C4-2B (cell line): ENCODE measurements around the gene TMEM260.

ENCODE experiments used
- H3K27ac ChIP-seq: fragments of 450-650 bp; 2 replicates; pipeline ENCODE4 v1.5.1; 2017
- ZFX ChIP-seq: fragments of 450-650 bp; IDR thresholded peaks from 2 replicates; pipeline ENCODE4 v1.6.1; 2017
- TF ChIP-seq, protein P1 (sequence below): fragments of 450-650 bp; conservative IDR thresholded peaks from 2 replicates; pipeline ENCODE4 v1.5.1; 2017; ENCODE audit warnings: mild to moderate bottlenecking

The TMEM260 gene

DNA sequence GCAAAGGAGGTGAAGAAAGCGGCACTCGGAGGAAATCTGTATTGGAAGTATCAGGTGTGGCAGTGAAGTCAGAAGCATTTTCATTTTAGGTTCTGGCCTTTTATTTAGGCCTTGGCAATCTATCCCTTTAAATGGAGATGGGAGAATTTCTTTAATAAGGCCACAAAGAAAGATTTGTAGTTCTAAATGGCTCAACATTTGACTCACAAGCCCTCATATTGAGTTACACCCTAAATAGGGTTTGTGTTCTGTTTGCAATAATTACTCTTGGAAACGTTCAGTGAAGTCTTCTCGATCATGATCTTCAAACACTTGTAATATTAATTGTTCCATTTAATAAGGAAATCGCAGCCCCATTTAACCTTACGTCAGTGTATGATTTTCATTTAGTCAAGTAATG is 25.3 kb upstream of the TMEM260 start:
- no peak overlapping the region for H3K27ac ChIP-seq
- TF ChIP-seq, protein P1, sequence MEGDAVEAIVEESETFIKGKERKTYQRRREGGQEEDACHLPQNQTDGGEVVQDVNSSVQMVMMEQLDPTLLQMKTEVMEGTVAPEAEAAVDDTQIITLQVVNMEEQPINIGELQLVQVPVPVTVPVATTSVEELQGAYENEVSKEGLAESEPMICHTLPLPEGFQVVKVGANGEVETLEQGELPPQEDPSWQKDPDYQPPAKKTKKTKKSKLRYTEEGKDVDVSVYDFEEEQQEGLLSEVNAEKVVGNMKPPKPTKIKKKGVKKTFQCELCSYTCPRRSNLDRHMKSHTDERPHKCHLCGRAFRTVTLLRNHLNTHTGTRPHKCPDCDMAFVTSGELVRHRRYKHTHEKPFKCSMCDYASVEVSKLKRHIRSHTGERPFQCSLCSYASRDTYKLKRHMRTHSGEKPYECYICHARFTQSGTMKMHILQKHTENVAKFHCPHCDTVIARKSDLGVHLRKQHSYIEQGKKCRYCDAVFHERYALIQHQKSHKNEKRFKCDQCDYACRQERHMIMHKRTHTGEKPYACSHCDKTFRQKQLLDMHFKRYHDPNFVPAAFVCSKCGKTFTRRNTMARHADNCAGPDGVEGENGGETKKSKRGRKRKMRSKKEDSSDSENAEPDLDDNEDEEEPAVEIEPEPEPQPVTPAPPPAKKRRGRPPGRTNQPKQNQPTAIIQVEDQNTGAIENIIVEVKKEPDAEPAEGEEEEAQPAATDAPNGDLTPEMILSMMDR: no peak
- no peak for TF ChIP-seq ZFX

DNA sequence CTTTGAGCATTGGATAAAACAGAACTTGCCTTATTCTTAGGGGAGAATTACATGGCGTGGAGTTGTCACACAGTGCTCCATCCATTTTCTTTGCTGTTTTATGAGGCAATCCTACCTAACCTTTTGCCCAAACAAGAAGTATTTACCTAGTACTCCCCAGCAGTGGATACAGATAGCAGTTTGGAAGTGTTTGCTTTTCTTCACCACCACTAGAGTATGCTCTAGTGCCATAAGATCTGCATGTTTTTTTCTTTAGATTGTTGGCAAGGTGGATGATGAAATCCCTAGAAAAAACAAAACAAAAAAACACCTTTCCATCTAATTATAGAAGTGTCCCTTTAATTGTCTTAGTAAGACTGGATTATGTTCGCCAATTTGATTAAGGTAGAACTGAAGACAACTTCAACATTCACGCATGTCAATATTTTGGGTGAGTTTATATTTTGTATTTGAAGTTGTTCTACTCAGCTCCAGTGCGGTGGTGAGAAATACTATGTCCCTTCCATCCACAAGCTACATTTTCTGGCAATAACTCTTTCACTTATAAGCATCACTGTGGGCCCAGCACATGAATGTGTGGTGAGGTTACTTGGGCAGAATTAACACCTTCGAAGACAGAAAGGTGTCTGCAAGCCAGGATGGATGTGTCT is 23.6 kb upstream of the TMEM260 start:
- TF ChIP-seq ZFX: no peak
- TF ChIP-seq, protein P1: peak; percentile 90
- H3K27ac ChIP-seq: no peak overlapping the region

DNA sequence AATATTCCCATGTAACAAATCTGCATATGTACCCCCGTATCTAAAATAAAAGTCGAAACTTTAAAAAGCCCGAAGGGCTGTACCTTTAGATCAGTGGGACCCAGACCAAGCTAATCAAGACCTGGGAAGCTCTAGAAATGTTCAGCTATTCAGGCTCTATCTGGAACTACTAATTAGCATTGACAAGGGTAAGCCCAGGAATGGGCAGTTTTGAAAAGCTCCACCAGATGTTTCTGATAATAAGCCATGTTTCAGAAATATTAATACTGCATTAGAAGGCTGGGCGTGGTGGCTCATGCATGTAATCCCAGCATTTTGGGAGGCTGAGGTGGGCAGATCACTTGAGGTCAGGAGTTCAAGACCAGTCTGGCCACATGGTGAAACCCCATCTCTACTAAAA is 20.4 kb upstream of the TMEM260 start:
- no peak overlapping the region for H3K27ac ChIP-seq
- TF ChIP-seq, protein P1: no peak
- TF ChIP-seq ZFX: no peak

DNA sequence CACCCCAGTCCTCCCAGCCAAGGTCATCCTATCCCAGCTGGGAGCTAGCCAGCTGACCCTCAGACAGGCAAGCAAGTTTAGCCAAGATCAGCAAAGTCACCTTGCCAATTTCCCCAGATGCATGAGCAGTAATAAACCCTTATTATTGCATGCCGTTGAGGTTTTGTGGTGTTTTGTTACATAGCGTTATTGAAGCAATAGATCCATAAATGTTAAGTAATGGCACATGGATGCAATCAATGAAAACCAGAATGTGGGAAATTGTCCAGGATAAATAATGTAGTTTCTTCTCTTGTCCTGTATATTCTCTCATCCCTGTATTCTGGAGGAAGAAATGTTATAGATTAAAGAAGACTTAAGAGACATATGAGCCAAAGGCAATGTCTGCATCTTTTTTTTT is 18.0 kb upstream of the TMEM260 start:
- H3K27ac ChIP-seq: no peak overlapping the region
- TF ChIP-seq ZFX: no peak
- TF ChIP-seq, protein P1: no peak

DNA sequence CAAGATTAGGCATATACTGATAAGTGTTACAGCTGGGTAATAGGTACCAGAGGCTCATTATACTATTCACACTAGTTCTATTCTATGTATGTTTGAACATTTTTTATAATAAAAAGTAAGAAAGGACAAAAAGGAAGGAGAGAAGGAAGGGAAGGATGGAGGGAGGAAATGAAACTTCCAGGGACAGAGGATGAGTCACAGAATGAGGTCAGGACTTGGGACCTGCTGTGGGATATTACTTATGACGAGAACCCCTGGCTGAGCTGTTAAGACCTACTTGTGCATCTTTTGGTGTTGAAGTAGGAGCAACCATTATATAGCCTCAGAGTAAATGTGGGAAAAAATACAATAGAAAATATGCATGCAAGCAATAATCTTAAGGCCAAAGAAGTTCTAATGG is 16.7 kb upstream of the TMEM260 start:
- no peak overlapping the region for H3K27ac ChIP-seq
- no peak for TF ChIP-seq ZFX
- TF ChIP-seq, protein P1: no peak

DNA sequence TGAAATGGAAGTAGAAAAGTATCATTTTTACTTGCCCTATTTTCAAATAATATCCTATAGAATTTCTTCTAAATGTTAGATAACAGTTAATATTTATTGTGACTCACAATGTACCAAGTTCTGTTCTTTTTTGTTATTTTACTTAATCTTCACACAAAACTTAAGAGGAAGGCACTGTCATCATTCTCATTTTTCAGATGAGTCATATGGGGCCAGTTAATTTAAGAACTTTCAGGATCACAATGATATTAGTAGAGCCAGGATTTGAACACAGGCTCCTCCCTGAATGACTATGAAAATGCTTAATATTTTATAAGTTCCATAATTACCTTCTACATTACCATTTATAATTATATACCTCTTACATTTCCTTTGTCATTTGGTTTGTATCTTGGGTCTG is 10.4 kb upstream of the TMEM260 start:
- no peak overlapping the region for H3K27ac ChIP-seq
- TF ChIP-seq, protein P1: no peak
- no peak for TF ChIP-seq ZFX

DNA sequence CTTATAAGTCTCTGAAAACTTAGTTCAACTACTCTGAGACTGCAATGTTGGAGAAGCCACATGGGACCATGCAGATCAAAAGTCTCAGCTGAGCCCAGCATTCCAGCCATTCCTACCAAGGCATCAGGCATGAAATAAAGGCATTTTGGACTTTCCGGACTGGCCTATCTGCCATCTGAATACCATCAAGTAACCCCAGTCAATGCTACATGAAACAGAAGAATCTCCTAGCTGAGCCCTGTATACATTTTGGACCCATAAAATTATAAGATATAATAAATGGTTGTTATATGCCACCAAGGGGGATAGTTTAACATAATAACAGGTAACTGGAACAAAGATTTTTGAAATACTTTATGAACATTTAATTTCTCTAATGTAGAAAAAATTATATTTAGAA is 9.3 kb upstream of the TMEM260 start:
- no peak for TF ChIP-seq ZFX
- TF ChIP-seq, protein P1: no peak
- H3K27ac ChIP-seq: no peak overlapping the region
